PC-3 (cell line): ENCODE results near the gene P3H2. TPM values are rescaled to one million over a fixed set of nuclear protein-coding genes. Genes with fewer than 3 reads are reported as not detected.

ENCODE experiments used
- ATAC-seq: fragments of 200-7000 bp; cut with Tn5 transposase; 2 replicates; pipeline ENCODE4 v1.9.1; 2020; ENCODE audit warnings: mild to moderate bottlenecking, moderate library complexity
- BruUV-seq: library from RNA; stranded (reverse); fragments of 400-500 nt; replicated peaks from 2 replicates; lab custom pipeline; 2021; lab: Mats Ljungman, UMichigan
- CTCF ChIA-PET: fragments of 300-600 bp; sonication (Branson Sonifier 250); formaldehyde crosslinking; loops from one replicate; lab custom pipeline; 2022; ENCODE audit warnings: antibody characterized with exemption; lab: Charles Lee
- POLR2A ChIA-PET: fragments of 300-600 bp; sonication (Branson Sonifier 250); formaldehyde crosslinking; loops from one replicate; lab custom pipeline; 2022; ENCODE audit warnings: antibody characterized with exemption; ENCODE audit not compliant: unreplicated experiment; lab: Charles Lee
- DNase-seq: peaks from one replicate; pipeline ENCODE4 v3.0.0-alpha.2; 2015
- H2AFZ ChIP-seq: fragments of 300-600 bp; sonication (generic); 2 replicates; pipeline ENCODE4 v1.6.0; 2016; ENCODE audit warnings: antibody characterized with exemption, low read length
- H3F3A ChIP-seq: fragments of 300-600 bp; sonication (generic); one replicate; pipeline ENCODE4 v1.6.0; 2017; ENCODE audit warnings: antibody characterized with exemption, low read length, control low read depth, mild to moderate bottlenecking; ENCODE audit not compliant: unreplicated experiment
- H3K27ac ChIP-seq: fragments of 300-600 bp; sonication (generic); 2 replicates; pipeline ENCODE4 v1.5.1; 2016; ENCODE audit warnings: mild to moderate bottlenecking, low read length
- H3K27me3 ChIP-seq: fragments of 300-600 bp; sonication (generic); 2 replicates; pipeline ENCODE4 v1.6.1; 2016; ENCODE audit warnings: low read length, mixed read lengths
- H3K36me3 ChIP-seq: fragments of 300-600 bp; sonication (generic); 2 replicates; pipeline ENCODE4 v1.6.1; 2016; ENCODE audit warnings: low read depth, mixed run types, low read length, mixed read lengths
- H3K4me1 ChIP-seq: fragments of 300-600 bp; sonication (generic); 2 replicates; pipeline ENCODE4 v1.5.1; 2016; ENCODE audit warnings: low read length; ENCODE audit not compliant: insufficient read depth
- H3K4me2 ChIP-seq: fragments of 300-600 bp; sonication (generic); 2 replicates; pipeline ENCODE4 v1.6.0; 2016; ENCODE audit warnings: low read length
- H3K4me3 ChIP-seq: fragments of 300-600 bp; sonication (generic); 2 replicates; pipeline ENCODE4 v1.5.1; 2016; ENCODE audit warnings: mild to moderate bottlenecking, low read length, mixed read lengths
- H3K79me2 ChIP-seq: fragments of 300-600 bp; sonication (generic); 2 replicates; pipeline ENCODE4 v1.6.1; 2017; ENCODE audit warnings: low read length, mixed read lengths
- H3K9ac ChIP-seq: fragments of 300-600 bp; sonication (generic); 2 replicates; pipeline ENCODE4 v1.6.0; 2016; ENCODE audit warnings: mild to moderate bottlenecking, low read length
- H3K9me2 ChIP-seq: fragments of 300-600 bp; sonication (generic); replicated peaks from 2 replicates; pipeline ENCODE4 v1.6.1; 2016; ENCODE audit warnings: mixed run types, low read length, mixed read lengths
- H3K9me3 ChIP-seq: fragments of 300-600 bp; sonication (generic); 2 replicates; pipeline ENCODE4 v1.6.1; 2016; ENCODE audit warnings: low read length, mixed read lengths
- H4K20me1 ChIP-seq: fragments of 300-600 bp; sonication (generic); 2 replicates; pipeline ENCODE4 v1.6.1; 2016; ENCODE audit warnings: low read length, mixed read lengths
- CTCF ChIP-seq: fragments of 300-600 bp; sonication (generic); conservative IDR thresholded peaks from 2 replicates; pipeline ENCODE4 v1.5.1; 2017; ENCODE audit warnings: antibody characterized with exemption, low read depth, mild to moderate bottlenecking, low read length
- EZH2 ChIP-seq: fragments of 300-600 bp; sonication (generic); IDR thresholded peaks from one replicate; pipeline ENCODE4 v1.6.1; 2017; ENCODE audit warnings: antibody characterized with exemption, mild to moderate bottlenecking, low read length; ENCODE audit not compliant: unreplicated experiment
- EZH2phosphoT487 ChIP-seq: fragments of 300-600 bp; sonication (generic); IDR thresholded peaks from 2 replicates; pipeline ENCODE4 v1.6.1; 2018; ENCODE audit warnings: mild to moderate bottlenecking, antibody characterized with exemption, low read length, borderline replicate concordance
- intact Hi-C: fragments of 100-400 bp; cut with micrococcal nuclease; formaldehyde crosslinking; loops from 2 replicates; pipeline ENCODE4 v1.9.0; 2023
- total RNA-seq: library from RNA; depleted of rRNA; stranded (reverse); fragments of >200 nt; gene quantifications from 2 replicates; pipeline ENCODE4 v1.2.3, GENCODE V29; 2014

P3H2 gene
- total RNA-seq, 1 experiment from 2014 or later: 4.5 TPM

GRCh38 chr3:190158261-190158660 lies 37.6 kb upstream of the P3H2 start:
- no peaks in the 10 kb centered on the region for H3F3A ChIP-seq
- H3K27ac ChIP-seq: no peak overlapping the region
- ChIA-PET CTCF (interaction anchor here (0.8 kb wide), 1 partner anchor 660 kb away, joined by 3 read pairs; no protein-coding TSS in a partner anchor), POLR2A (no interaction called here)
- H3K36me3 ChIP-seq: no peaks in the 10 kb centered on the region
- H3K27me3 ChIP-seq: no peaks in the 10 kb centered on the region
- H4K20me1 ChIP-seq: no peaks in the 10 kb centered on the region
- H3K9me2 ChIP-seq: no peaks in the 10 kb centered on the region; the same call in 1 of the 2 replicates
- intact Hi-C loops: no loop called here
- H3K4me1 ChIP-seq: peaks cover 7% of the 10 kb centered on the region; the same call in 1 of the 2 replicates
- H2AFZ ChIP-seq: no peak overlapping the region
- ATAC-seq (no peak), DNase-seq (no peak)
- no peak overlapping the region for H3K9ac ChIP-seq
- TF ChIP-seq EZH2 (no peak), CTCF (no peak), EZH2phosphoT487 (no peak)
- BruUV-seq: no TSS peak
- no peaks in the 10 kb centered on the region for H3K9me3 ChIP-seq
- no peaks in the 10 kb centered on the region for H3K79me2 ChIP-seq
- H3K4me3 ChIP-seq: no peak overlapping the region
- no peak overlapping the region for H3K4me2 ChIP-seq

- H3K79me2 ChIP-seq: no peaks in the 10 kb centered on the region
- no peaks in the 10 kb centered on the region for H3F3A ChIP-seq
- H3K9ac ChIP-seq: no peak overlapping the region
- no peak overlapping the region for H2AFZ ChIP-seq
- H3K27ac ChIP-seq: no peak overlapping the region
- ChIA-PET POLR2A (no interaction called here), CTCF (no interaction called here)
- H3K36me3 ChIP-seq: no peaks in the 10 kb centered on the region
- H3K4me3 ChIP-seq: no peak overlapping the region
- peak; percentile 58 for ATAC-seq
- no peaks in the 10 kb centered on the region for H3K27me3 ChIP-seq
- no peaks in the 10 kb centered on the region; the same call in 1 of the 2 replicates for H3K9me2 ChIP-seq
- no peak overlapping the region for H3K4me2 ChIP-seq
- BruUV-seq: no TSS peak
- peak; percentile 34 for DNase-seq
- intact Hi-C loops: no loop called here
- no peak for TF ChIP-seq EZH2phosphoT487
- no peak for TF ChIP-seq EZH2
- TF ChIP-seq CTCF: no peak
- H4K20me1 ChIP-seq: no peaks in the 10 kb centered on the region
- H3K9me3 ChIP-seq: no peaks in the 10 kb centered on the region
- peaks cover 15% of the 10 kb centered on the region; the same call in 1 of the 2 replicates for H3K4me1 ChIP-seq
These were observed 35.1 kb upstream of the P3H2 start for GRCh38 chr3:190155752-190156151.

GRCh38 chr3:190150681-190151080 lies 30.0 kb upstream of the P3H2 start:
- POLR2A ChIA-PET: no interaction called here
- ATAC-seq: no peak

More at GRCh38 chr3:190150681-190151080, 30.0 kb upstream of the P3H2 start:
- CTCF ChIA-PET: no interaction called here
- no peaks in the 10 kb centered on the region for H3K27me3 ChIP-seq
- no peak overlapping the region for H3K4me3 ChIP-seq
- peaks cover 12% of the 10 kb centered on the region; the same call in 1 of the 2 replicates for H3K4me1 ChIP-seq
- BruUV-seq: no TSS peak
- intact Hi-C loops: no loop called here
- H3K9ac ChIP-seq: no peak overlapping the region
- H4K20me1 ChIP-seq: no peaks in the 10 kb centered on the region
- no peak for DNase-seq
- H3F3A ChIP-seq: no peaks in the 10 kb centered on the region
- TF ChIP-seq EZH2phosphoT487: no peak
- no peak for TF ChIP-seq CTCF
- no peak for TF ChIP-seq EZH2
- no peaks in the 10 kb centered on the region; the same call in 1 of the 2 replicates for H3K9me2 ChIP-seq
- H3K4me2 ChIP-seq: no peak overlapping the region
- no peaks in the 10 kb centered on the region for H3K79me2 ChIP-seq
- no peaks in the 10 kb centered on the region for H3K9me3 ChIP-seq
- no peak overlapping the region for H3K27ac ChIP-seq
- H2AFZ ChIP-seq: no peak overlapping the region
- H3K36me3 ChIP-seq: no peaks in the 10 kb centered on the region
